Measurements from ENCODE around the gene RAP1A.
"Not testable (repeated sequence)": the region's sequence is repeated elsewhere in the genome, so short reads cannot be mapped to it uniquely, and the experiment has no call there.

The RAP1A gene

GRCh38 chr1:111739194-111739924, 119.8 kb downstream of the RAP1A start, which contains the start of gene INKA2:
TSS of gene INKA2 (minus strand) at chr1:111739395. CDS start at chr1:111739242, 153 bp downstream.
- in situ Hi-C loops (cut with HindIII; ENCODE audit: low sequenced_read_pairs) = no loop called here
- H3K4me3 ChIP-seq (ENCODE audit: low read depth, low read length) = peak within 1 kb of the TSS; percentile 54
- peak; percentile 86 for DNase-seq (ENCODE audit: low read depth, low spot score)
- no peak for TF ChIP-seq CTCF (IDR thresholded peaks at IDR 0.05; ENCODE audit: low read depth, low read length)

GRCh38 chr1:111739925-111740765, 120.6 kb downstream of the RAP1A start:
- H3K4me3 ChIP-seq (ENCODE audit: low read depth, low read length) = peak overlapping the region; percentile 54
- TF ChIP-seq CTCF (IDR thresholded peaks at IDR 0.05; ENCODE audit: low read depth, low read length) = peak; percentile 8
- DNase-seq (ENCODE audit: low read depth, low spot score) = peak; percentile 66
- in situ Hi-C loops (cut with HindIII; ENCODE audit: low sequenced_read_pairs) = no loop called here

- in situ Hi-C loops (cut with HindIII; ENCODE audit: low sequenced_read_pairs); H3K4me3 ChIP-seq (ENCODE audit: low read depth, low read length); DNase-seq (ENCODE audit: low read depth, low spot score): not testable (repeated sequence)
These were observed 122.7 kb downstream of the RAP1A start for GRCh38 chr1:111742292-111742691.

GRCh38 chr1:111742938-111743549, 123.5 kb downstream of the RAP1A start:
- DNase-seq (ENCODE audit: low read depth, low spot score) = no peak
- no peak overlapping the region for H3K4me3 ChIP-seq (ENCODE audit: low read depth, low read length)
- no peak for TF ChIP-seq CTCF (IDR thresholded peaks at IDR 0.05; ENCODE audit: low read depth, low read length)
- in situ Hi-C loops (cut with HindIII; ENCODE audit: low sequenced_read_pairs) = no loop called here

- DNase-seq (ENCODE audit: low read depth, low spot score) = no peak
- in situ Hi-C loops (cut with HindIII; ENCODE audit: low sequenced_read_pairs) = no loop called here
- no peak for TF ChIP-seq CTCF (IDR thresholded peaks at IDR 0.05; ENCODE audit: low read depth, low read length)
- no peak overlapping the region for H3K4me3 ChIP-seq (ENCODE audit: low read depth, low read length)
These were observed 124.1 kb downstream of the RAP1A start for GRCh38 chr1:111743679-111744101.

GRCh38 chr1:111745675-111746613, 126.4 kb downstream of the RAP1A start:
- no peak overlapping the region for H3K4me3 ChIP-seq (ENCODE audit: low read depth, low read length)
- no peak for TF ChIP-seq CTCF (IDR thresholded peaks at IDR 0.05; ENCODE audit: low read depth, low read length)
- no peak for DNase-seq (ENCODE audit: low read depth, low spot score)
- in situ Hi-C loops (cut with HindIII; ENCODE audit: low sequenced_read_pairs) = no loop called here
